NCI-H1694 treated with DMSO at 0.1 percent for 48 hours (cell line): ENCODE measurements around the gene ZNF736.
"Not testable (repeated sequence)": the region's sequence is repeated elsewhere in the genome, so short reads cannot be mapped to it uniquely, and the experiment has no call there.

Experiments used
- DNase-seq: peaks from one replicate; lab custom pipeline; 2025; lab: John Stamatoyannopoulos, UW

The ZNF736 gene

GRCh38 chr7:64313740-64314491, at the start of gene ZNF736:
TSS of gene ZNF736 (plus strand) at chr7:64313961. CDS start at chr7:64314151, 190 bp downstream.
- DNase-seq = peak; percentile 73

DNA sequence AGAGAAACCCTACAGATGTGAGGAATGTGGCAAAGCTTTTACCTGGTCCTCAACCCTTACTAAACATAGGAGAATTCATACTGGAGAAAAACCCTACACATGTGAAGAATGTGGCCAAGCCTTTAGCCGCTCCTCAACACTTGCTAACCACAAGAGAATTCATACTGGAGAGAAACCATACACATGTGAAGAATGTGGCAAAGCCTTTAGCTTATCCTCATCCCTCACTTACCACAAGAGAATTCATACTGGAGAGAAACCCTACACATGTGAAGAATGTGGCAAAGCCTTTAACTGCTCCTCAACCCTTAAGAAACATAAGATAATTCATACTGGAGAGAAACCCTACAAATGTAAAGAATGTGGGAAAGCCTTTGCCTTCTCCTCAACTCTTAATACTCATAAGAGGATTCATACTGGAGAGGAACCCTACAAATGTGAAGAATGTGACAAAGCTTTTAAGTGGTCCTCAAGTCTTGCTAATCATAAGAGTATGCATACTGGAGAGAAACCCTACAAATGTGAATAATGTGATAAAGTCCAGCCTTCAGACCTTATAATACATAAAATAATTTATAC, 47.3 kb upstream of the ZNF736 start:
- no peak for DNase-seq

DNA sequence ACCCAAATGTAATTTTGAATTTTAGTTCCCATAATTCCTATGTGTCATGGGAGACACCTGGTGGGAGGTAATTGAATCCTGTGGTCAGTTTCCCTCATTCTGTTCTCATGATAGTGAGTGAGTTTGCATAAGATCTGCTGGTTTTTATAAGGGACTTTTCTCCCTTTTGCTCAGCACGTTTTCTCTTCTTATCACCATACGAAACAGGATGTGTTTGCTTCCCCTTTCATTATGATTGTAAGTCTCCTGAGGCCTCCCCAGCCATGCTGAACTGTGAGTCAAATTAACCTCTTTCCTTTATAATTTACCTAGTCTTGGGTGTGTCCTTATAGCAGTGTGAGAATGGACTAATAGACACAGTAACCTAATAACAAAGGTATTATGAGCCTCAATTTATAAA, 36.1 kb upstream of the ZNF736 start:
- DNase-seq = no peak

DNA sequence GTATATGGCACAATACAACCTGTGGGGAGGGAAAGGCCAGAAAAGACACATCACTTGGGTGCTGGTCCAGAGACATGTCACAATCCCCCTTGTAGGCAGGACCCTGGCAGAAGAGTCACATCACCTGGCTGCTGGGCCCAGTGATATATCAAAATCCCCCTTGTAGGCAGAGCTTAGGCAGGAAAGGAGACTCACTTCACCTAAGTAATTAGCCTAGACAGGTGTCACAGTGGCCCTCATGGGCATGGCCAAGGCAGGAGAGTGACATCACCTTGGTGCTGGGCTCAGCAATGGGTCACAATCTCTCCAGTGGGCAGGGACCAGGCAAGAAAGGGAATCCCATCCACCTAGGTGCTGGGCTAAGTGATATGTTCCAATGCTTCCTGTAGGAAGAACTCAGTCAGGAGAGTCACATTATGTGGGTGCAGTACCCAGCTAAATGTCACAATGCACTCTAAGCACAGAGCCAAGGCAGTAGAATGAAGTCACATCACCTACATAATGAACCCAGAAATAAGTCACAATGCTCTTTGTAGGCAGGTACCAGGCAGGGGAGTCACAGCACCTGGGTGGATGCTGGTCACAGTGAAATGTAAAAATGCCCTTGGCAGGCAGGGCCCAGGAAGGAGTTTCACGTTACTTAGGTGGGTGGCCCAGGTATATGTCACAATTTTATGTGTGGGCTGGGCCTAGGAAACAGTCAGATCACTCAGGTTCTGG, 18.9 kb upstream of the ZNF736 start:
- no peak for DNase-seq

GRCh38 chr7:64297418-64297817, 16.3 kb upstream of the ZNF736 start:
- DNase-seq = not testable (repeated sequence)

DNA sequence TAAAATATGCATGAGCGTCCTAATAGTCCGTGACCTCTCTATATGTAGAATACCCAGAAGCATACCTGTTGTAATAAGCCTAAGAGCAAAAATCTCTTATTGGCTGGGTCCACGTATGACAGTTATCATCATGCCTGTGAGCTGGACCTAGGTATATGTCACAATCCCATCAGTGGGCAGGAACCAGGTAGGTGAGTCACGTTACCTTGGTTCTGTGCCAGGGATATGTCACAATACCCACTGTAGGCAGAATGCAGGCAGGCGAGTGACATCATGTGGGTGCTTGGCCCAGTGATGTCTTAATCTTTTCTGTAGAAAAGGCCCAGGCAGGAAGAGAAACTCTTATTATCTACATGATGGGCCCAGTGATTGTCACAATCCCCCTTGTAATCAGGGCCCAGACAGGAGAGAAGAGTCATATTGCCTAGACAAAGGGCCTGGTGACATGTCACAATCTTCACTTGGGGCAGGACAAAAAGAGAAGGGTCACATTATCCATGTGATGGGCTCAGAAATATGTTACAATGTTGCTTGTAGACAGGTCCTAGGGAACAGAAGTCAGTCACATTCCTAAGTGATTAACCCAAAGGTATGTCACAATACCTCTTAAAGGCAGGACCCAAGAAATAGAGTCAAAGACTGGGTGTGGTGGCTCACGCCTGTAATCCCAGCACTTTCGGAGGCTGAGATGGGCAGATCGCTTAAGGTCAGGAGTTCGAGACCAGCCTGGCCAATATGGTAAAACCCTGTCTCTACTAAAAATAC, 12.9 kb upstream of the ZNF736 start:
- DNase-seq = no peak

- peak; percentile 43 for DNase-seq
These were observed 6.3 kb upstream of the ZNF736 start for GRCh38 chr7:64307254-64308015.

- no peak for DNase-seq
These were observed 5.8 kb upstream of the ZNF736 start for GRCh38 chr7:64308016-64308270.

GRCh38 chr7:64310426-64310825, 3.3 kb upstream of the ZNF736 start:
- no peak for DNase-seq

GRCh38 chr7:64312826-64313225, 935 bp upstream of the ZNF736 start:
- DNase-seq = no peak

DNA sequence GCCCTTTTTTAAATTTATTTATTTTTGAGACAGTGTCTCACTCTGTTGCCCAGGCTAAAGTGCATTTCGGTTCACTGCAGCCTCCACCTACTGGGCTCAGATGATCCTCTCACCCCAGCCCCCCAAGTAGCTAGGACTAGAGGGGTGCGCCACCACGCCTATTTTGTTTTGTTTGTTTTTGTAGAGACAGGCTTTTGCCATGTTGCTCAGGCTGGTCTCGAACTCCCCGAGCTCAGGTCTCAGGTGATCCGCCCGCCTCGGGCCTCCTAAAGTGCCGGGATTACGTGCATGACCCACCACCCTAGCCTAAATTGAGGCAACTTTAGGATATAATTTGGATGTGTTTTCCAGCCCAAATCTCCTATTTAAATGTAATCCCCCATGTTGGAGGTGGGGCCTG, 805 bp downstream of the ZNF736 start:
- no peak for DNase-seq

GRCh38 chr7:64316031-64316742, 2.4 kb downstream of the ZNF736 start:
- DNase-seq = not testable (repeated sequence)

GRCh38 chr7:64320547-64321513, 7.1 kb downstream of the ZNF736 start:
- DNase-seq = no peak

GRCh38 chr7:64324166-64324565, 10.4 kb downstream of the ZNF736 start:
- DNase-seq = not testable (repeated sequence)

- not testable (repeated sequence) for DNase-seq
These were observed 35.0 kb downstream of the ZNF736 start for GRCh38 chr7:64348713-64349210.

DNA sequence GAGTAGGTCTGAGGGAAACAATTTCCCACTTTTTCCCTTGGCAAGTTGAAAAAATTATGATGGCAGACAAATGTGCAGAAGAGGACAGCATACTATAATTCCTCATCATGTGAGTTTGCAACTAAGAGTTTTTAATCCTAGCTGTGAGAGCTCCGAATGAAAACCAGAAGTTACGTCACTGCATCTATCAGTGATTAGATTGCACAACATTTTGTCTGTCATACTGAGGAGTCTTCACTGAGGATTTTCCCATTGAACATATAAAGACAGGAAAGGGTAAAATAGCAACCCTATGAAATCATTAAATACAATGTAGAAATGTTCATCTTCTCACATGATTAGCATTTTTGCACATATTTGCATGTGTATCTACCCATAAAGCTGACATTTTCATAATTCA, 45.8 kb downstream of the ZNF736 start:
- no peak for DNase-seq

DNA sequence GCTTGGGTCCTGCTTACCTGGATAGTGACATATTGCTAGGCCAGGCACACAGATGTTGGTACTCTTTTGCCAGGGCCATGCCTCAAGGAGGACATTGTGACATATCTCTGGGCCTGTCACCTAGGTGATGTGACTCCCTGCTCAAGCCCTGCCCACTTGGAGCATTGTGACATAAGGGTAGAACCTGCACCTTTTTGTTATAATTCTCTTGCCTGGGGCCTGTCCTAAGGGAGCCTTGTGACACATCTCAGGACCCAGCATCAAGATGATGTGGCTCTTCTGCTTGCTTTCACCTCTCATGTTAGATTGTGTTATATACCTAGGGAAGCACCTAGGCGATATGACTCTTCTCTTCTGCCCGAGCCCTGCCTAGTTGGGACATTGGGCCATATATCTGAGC, 57.4 kb downstream of the ZNF736 start:
- no peak for DNase-seq

DNA sequence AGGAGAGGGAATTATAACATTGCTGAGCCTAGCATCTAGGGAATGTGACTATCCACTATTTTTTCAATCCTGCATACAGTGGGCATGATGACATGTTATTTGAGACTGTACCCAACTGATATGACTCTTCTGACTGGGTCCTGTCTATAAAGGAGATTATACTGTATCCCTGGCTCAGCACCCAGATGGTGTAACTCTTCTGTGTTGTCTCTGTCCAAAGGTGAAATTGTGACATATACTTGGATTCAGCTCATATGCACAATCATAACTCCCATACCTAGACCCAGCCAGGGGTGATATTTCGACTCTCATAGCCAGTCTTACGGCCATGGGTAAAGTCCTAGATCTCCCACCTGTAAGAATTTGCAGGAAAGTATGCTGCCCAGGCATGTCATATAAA, 59.3 kb downstream of the ZNF736 start:
- no peak for DNase-seq

DNA sequence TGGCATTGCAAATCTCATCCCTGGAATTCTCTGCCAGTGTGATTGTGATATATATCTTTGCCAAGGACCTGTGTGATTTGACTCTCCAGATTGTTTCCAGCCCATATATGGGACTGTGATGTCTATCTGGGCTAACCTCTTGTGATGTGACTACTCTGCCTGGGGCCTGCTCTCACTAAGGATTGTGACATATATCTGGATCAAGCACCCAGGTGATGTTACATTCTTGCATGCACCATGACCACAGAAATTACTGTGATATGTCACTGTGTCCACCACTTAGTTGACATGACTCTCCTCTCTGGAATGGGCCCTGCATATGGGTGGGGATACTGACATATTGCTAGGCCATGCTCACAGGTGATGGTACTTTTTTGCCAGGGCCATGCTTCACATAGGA, 86.6 kb downstream of the ZNF736 start:
- DNase-seq = no peak
